GM12872 (cell line): ENCODE measurements around the gene EXOC4.

ENCODE experiments used
- CTCF ChIP-seq: IDR thresholded peaks from 3 replicates; pipeline ENCODE4 v1.5.1; 2011; ENCODE audit warnings: low read depth, mild to moderate bottlenecking, low read length, moderate library complexity; ENCODE audit not compliant: insufficient read depth

EXOC4 gene

GRCh38 chr7:134016223-134016941, 763.5 kb downstream of the EXOC4 start:
- peak; percentile 66 for TF ChIP-seq CTCF

- no peak for TF ChIP-seq CTCF
These were observed 764.0 kb downstream of the EXOC4 start for GRCh38 chr7:134016942-134017303.

- no peak for TF ChIP-seq CTCF
These were observed 765.4 kb downstream of the EXOC4 start for GRCh38 chr7:134018306-134018705.

GRCh38 chr7:134019251-134019650, 766.4 kb downstream of the EXOC4 start:
- no peak for TF ChIP-seq CTCF

- TF ChIP-seq CTCF = no peak
These were observed 769.0 kb downstream of the EXOC4 start for GRCh38 chr7:134021836-134022235.

GRCh38 chr7:134022286-134022911, 769.5 kb downstream of the EXOC4 start:
- TF ChIP-seq CTCF = no peak

- TF ChIP-seq CTCF = no peak
These were observed 771.9 kb downstream of the EXOC4 start for GRCh38 chr7:134024739-134025138.
